ENCODE data around the gene EXT2. TPM values are rescaled to one million over a fixed set of nuclear protein-coding genes. Genes with fewer than 3 reads are reported as not detected.

The EXT2 gene
- total RNA-seq, 1 donor from 2014 or later = 75.0 TPM

DNA sequence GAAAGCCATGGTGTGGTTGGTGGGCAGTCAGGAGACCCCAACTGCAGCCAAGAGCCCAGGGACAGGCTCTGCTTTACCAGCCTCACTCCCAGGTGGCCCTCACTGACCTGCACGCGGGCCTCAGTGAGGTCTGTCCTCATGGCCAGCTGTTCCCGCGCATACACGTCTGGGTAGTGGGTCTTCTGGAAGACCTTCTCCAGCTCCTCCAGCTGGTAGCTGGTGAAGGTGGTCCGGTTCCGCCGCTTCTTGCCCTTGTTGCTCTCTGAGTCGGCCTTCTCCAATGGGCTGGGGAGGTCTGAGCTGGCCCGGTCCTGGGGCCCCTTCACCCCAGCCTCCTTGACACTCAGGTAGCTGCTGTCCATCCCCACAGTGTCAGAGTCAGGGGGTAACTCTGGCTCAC lies 179.8 kb downstream of the EXT2 start:
- Mint-ChIP-seq H3K9me3 (no peaks in the 10 kb centered on the region), H3K4me1 (peaks cover 10% of the 10 kb centered on the region), H3K36me3 (no peaks in the 10 kb centered on the region), H3K27ac (no peak overlapping the region), H3K4me3 (no peak overlapping the region), H3K27me3 (ENCODE audit: low read depth) (peaks cover 3% of the 10 kb centered on the region)
- no peak for DNase-seq (ENCODE audit: low spot score in 2 of 2, unreplicated experiment in 2 of 2)
- TF ChIP-seq, protein P1, sequence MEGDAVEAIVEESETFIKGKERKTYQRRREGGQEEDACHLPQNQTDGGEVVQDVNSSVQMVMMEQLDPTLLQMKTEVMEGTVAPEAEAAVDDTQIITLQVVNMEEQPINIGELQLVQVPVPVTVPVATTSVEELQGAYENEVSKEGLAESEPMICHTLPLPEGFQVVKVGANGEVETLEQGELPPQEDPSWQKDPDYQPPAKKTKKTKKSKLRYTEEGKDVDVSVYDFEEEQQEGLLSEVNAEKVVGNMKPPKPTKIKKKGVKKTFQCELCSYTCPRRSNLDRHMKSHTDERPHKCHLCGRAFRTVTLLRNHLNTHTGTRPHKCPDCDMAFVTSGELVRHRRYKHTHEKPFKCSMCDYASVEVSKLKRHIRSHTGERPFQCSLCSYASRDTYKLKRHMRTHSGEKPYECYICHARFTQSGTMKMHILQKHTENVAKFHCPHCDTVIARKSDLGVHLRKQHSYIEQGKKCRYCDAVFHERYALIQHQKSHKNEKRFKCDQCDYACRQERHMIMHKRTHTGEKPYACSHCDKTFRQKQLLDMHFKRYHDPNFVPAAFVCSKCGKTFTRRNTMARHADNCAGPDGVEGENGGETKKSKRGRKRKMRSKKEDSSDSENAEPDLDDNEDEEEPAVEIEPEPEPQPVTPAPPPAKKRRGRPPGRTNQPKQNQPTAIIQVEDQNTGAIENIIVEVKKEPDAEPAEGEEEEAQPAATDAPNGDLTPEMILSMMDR (IDR thresholded peaks at IDR 0.05; ENCODE audit: unreplicated experiment) = no peak

DNA sequence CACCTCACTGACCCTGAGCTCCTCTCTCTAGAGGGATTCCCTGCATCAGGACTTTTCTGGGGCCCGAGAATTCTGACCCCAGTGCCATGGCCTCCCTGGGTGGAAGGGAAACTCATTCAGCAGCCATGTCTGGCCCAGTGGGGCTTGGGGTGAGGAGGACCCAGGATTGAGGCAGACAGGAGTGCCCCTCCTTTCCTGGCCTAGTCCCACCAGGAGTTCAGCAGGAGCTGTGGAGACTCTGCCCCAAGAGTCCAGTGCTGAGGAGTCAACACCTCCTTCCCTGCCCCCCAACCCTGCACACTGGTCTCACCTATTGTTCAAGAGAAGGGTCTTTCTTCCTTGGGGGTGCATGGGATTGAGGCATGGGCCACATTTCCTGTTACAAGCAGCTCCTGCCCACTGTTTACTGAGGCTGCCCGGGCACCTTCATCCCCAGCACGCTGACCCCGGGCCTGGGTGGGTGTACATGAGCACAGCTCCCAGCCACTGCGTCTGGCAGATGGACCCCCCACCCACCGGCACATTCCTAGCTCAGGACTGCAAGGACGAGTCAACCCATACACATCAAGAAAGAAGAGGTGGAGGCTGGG lies 180.6 kb downstream of the EXT2 start:
- Mint-ChIP-seq H3K4me1 (peaks cover 2% of the 10 kb centered on the region), H3K27me3 (ENCODE audit: low read depth) (peaks cover 3% of the 10 kb centered on the region), H3K36me3 (no peaks in the 10 kb centered on the region), H3K27ac (no peak overlapping the region), H3K4me3 (no peak overlapping the region), H3K9me3 (no peaks in the 10 kb centered on the region)
- no peak for DNase-seq (ENCODE audit: low spot score in 2 of 2, unreplicated experiment in 2 of 2)
- TF ChIP-seq, protein P1 (IDR thresholded peaks at IDR 0.05; ENCODE audit: unreplicated experiment) = no peak

DNA sequence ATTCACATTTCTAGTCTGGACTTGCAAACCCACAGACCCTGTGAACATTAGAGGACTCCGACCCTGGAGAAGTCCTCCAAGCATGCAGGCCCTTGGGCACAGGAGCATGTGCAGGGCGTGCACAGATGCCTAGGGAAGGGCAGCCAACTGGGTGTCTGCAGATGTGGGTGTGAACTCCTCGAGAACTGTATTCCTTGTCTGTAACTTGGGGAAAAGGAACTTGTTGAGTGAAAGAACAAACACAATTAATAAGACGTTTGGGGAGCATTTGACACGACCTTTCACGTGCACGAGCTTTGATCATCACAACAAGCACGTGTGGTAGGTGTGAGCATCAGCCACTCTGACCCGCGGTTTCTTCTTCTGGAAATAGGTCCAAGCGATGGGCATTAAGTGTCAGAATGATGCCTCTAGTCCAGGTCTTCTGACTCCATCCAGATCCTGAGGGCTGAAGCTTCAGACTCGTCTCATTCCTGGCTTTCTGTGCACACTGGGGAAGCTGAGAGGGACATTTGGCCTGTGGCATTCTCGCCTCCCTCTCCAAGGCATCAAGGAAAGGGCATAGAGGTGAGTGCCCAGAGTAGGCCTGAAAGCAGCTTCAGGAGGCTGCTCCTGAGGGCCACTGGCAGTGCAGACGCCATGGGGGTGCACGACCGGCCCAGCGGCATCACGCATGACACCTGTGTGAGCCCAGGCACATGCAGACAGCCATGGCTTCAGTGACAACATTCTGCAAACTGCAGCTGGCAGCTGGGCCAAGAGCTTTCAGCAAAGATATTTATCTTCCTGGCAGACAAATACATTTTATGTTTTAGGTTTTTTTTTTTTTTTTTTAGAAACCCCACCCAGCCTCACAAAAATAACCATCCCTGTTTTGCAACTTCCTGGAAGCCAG lies 182.0 kb downstream of the EXT2 start:
- H3K27me3 Mint-ChIP-seq (ENCODE audit: low read depth) = peaks cover 3% of the 10 kb centered on the region
- no peak for DNase-seq (ENCODE audit: low spot score in 2 of 2, unreplicated experiment in 2 of 2)
- TF ChIP-seq, protein P1 (IDR thresholded peaks at IDR 0.05; ENCODE audit: unreplicated experiment) = no peak
- no peaks in the 10 kb centered on the region for H3K4me1 Mint-ChIP-seq
- H3K4me3 Mint-ChIP-seq = no peak overlapping the region
- H3K36me3 Mint-ChIP-seq = no peaks in the 10 kb centered on the region
- H3K27ac Mint-ChIP-seq = no peak overlapping the region
- H3K9me3 Mint-ChIP-seq = no peaks in the 10 kb centered on the region

DNA sequence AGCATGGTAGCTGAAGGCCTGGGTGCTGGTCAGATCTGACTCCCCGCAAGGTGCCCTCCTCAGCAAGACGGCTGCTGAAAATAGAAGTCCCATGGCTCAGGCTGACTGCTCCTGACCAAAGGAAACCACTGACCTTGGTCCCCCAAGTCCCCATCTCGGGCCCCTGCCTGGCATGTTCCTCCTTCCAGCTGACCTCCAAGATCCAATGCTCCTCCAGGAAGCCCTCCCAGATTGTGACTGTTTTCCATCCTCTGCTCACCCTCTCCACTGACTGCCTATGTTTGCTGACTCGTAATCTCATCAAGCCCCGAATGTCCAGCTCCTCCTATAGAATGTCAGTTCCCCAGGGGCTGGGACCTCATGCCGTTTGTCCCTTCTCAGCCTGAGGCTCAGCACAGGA lies 184.0 kb downstream of the EXT2 start:
- TF ChIP-seq, protein P1 (IDR thresholded peaks at IDR 0.05; ENCODE audit: unreplicated experiment) = no peak
- H3K4me1 Mint-ChIP-seq = no peaks in the 10 kb centered on the region
- H3K9me3 Mint-ChIP-seq = no peaks in the 10 kb centered on the region
- no peak for DNase-seq (ENCODE audit: low spot score in 2 of 2, unreplicated experiment in 2 of 2)
- peaks cover 3% of the 10 kb centered on the region for H3K27me3 Mint-ChIP-seq (ENCODE audit: low read depth)
- no peak overlapping the region for H3K27ac Mint-ChIP-seq
- H3K36me3 Mint-ChIP-seq = no peaks in the 10 kb centered on the region
- no peak overlapping the region for H3K4me3 Mint-ChIP-seq

DNA sequence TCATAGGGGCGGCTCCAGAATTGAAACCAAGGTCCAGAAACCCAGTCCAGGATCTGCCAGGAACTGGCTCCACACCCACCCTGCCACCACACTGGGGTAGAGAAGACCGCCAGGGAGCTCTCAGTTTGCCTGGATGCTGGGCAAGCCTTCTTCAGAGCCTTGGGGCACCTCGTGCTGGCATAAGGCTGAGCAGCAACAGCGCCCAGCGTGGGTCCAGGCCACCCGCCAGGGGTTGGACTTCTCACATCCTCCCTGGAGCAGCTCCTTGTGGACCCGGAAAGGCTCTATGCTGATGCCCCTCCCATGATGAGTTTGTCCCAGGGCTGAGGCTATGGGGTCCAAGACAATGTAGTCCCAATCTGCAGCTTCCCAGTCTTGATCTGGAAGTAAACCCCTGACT lies 184.8 kb downstream of the EXT2 start:
- Mint-ChIP-seq H3K36me3 (no peaks in the 10 kb centered on the region), H3K27me3 (ENCODE audit: low read depth) (peaks cover 3% of the 10 kb centered on the region), H3K9me3 (no peaks in the 10 kb centered on the region), H3K27ac (no peak overlapping the region), H3K4me3 (no peak overlapping the region), H3K4me1 (peaks cover 2% of the 10 kb centered on the region)
- TF ChIP-seq, protein P1 (IDR thresholded peaks at IDR 0.05; ENCODE audit: unreplicated experiment) = no peak
- DNase-seq (ENCODE audit: low spot score in 2 of 2, unreplicated experiment in 2 of 2) = no peak
